Activated CD4-positive, alpha-beta T cell treated with anti-CD3 and anti-CD28 coated beads for 1 hour (primary cell): ENCODE data around the gene MAGI1.

ENCODE experiments used
- DNase-seq: peaks from one replicate; pipeline ENCODE4 v3.0.0-alpha.2; 2020

Gene MAGI1

GRCh38 chr3:65787340-65787739 is 251.4 kb downstream of the MAGI1 start:
- DNase-seq, result no peak

GRCh38 chr3:65786890-65787289 is 251.8 kb downstream of the MAGI1 start:
- no peak for DNase-seq

DNA sequence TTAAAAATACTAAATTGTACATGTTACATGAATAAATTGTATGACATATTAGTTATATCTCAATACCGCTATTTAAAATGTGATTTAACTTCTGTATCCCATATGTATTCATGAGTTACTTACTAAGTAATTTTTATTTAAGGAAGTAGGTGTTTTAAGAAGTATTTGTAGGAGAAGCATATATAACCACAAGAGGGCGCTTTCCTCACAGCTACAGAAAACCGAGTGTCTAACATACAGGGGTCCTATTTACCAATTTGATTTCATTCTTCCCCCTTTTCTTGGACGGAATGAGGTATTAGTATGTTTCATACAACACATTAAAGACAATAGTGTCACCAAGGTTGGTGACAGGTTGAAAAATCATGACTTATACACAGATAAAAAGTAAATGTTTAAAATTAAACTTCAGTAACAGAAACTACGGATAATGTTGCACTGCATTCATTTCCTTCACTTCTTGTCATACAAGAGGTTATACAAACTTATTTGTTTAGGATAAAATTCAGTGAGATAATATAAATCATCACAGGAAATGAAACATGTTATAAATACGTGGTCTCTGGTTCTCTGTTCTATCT is 253.6 kb downstream of the MAGI1 start:
- DNase-seq, result no peak

DNA sequence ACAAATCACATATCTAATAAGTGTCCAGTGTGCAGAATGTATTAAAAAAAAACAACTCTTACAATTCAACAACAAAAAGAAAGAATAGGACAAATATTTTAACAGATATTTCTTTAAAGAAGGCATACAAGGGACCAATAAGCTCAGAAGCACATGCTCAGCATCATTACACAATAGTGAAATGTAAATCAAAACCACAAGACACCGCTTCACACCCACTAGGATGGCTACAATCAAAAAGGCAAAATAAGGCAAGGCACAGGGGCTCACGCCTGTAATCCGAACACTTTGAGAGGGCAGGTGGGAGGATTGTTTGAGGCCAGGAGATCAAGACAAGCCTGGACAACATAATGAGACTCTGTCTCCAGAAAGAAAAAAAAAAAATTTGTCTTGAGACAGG is 255.6 kb downstream of the MAGI1 start:
- DNase-seq, result no peak

GRCh38 chr3:65781594-65781993 is 257.1 kb downstream of the MAGI1 start:
- no peak for DNase-seq

DNA sequence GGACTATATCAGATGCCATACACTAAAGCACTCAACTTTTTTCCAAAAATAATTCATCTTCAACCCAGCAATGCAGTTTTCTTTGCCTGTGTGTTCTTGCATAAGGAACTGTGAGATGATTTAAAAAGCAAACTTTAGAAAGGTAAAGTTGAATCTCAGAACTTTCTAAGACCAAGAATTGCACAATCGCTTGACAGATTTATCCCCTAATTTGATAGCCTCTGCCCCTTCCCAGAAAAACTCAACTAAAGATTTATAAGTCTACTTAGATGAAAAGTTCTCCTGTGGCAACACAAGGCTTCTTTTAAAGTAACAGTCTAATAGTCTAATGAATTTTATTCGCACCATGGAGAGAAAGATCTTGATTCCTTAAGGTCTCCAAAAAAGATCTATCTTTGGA is 259.3 kb downstream of the MAGI1 start:
- DNase-seq, result no peak

DNA sequence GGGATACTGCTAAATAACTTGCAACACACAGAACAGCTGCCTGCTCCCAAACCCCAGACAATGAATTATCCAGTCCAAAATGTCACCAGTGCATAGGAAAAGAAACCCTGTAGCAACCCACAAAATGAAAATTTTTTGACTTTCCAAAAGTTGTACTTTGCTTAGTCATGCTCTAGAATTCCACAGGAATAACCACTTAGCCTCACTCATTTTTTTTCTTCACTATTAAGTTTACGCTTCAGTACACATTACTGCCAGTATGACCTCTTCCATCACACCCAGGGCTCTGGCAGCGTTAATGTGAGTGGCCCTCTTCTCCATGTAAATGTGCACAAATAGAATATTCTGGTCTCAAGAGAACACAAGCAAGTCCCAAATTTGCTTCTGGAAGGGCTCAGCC is 259.8 kb downstream of the MAGI1 start:
- DNase-seq, result no peak

DNA sequence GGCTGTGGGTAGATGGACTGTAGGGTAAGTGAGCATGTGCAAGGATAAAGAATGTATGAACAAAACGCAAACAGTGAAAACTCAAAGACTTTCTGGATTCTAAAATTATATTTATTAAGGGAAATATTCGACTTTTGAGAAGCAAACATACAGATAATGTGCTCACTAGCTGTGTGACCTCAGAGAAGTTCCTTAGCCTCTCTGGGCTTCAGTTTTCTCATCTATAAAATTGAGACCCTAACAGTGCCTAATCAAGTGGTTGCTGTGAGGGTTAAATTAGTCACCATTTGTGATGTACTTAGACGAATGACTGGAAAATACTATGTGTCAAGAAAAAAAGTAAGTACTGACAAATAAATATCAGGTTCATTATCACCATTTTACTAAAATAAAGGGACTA is 261.7 kb downstream of the MAGI1 start:
- DNase-seq, result no peak

GRCh38 chr3:65776494-65776893 is 262.2 kb downstream of the MAGI1 start:
- no peak for DNase-seq

DNA sequence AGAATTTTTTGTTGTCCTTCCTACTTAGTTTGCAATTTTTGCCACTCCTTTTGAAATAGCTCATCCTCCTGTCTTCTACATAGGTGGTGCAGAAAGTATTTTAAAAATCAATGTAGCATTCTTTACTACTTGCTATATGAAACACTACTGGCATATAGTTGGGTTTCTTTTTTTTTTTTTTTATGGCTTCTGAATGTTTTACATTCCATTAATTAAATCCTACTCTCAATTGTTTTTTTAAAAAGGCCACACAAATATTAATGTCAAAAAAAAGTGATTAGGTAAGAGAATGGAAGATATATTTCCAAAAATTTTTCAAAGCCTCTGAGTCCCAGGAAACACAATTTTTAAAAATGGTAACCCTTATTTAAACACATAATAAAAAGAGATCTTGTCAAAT is 262.6 kb downstream of the MAGI1 start:
- no peak for DNase-seq

DNA sequence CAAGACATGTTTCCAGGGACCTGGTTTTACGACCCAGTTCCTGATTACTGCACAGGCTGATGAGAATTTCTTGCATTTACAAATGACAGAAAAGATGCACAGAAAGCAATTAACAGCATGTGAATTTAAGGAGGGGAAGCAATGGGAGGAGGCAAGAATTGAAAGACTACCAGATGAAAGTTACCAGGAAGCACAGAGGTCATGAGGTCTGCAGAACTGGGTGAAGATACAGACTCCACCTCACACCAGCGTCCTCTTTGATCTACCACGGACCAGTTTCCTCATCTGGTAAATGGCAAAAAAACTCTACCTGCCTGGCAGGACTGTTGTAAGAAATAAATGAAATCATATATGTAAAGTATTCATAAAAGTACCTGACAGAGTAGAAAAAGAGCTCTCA is 266.0 kb downstream of the MAGI1 start:
- no peak for DNase-seq

DNA sequence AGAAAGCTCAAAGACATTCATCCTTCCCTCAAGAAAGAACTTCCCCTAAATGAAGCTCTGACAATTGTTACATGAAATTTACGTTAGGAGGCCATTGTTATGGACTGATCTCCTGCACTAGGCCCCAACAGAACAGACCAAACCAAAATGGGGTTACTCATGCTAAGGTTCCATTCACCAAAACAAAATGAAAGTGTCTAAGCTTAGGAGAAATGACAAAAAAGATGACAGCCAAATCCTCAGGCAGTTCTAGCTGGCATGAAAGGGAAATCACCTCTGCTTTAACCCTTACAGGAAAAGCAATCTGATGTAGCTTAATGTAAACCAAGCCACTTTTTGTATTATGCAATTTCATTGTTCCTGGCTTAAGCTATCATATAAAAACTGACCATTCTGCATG is 271.2 kb downstream of the MAGI1 start:
- DNase-seq, result no peak

- no peak for DNase-seq
Observed at GRCh38 chr3:65762235-65762580, 276.5 kb downstream of the MAGI1 start.

- no peak for DNase-seq
Observed at GRCh38 chr3:65761446-65762234, 277.1 kb downstream of the MAGI1 start.

- no peak for DNase-seq
Observed at GRCh38 chr3:65758876-65759598, 279.7 kb downstream of the MAGI1 start.

DNA sequence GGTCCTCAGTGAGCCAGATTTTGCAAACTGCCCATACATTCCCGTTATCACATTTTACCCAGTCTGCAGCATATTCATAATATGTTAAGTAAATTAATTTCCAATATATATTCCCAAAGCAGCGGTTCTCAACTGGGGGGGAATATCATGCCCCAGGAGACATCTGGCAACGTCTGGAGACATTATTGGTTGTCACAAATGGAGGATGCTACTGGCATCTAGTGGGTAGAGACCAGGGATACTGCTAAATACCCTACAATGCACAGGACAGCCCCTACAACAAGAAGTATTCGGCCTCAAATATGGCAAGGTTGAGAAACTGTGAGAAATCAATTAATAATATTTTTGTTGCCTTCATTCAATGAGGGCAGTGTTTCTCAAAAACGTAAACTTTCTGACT is 280.3 kb downstream of the MAGI1 start:
- no peak for DNase-seq

- DNase-seq, result no peak
Observed at GRCh38 chr3:65752636-65753035, 286.1 kb downstream of the MAGI1 start.

DNA sequence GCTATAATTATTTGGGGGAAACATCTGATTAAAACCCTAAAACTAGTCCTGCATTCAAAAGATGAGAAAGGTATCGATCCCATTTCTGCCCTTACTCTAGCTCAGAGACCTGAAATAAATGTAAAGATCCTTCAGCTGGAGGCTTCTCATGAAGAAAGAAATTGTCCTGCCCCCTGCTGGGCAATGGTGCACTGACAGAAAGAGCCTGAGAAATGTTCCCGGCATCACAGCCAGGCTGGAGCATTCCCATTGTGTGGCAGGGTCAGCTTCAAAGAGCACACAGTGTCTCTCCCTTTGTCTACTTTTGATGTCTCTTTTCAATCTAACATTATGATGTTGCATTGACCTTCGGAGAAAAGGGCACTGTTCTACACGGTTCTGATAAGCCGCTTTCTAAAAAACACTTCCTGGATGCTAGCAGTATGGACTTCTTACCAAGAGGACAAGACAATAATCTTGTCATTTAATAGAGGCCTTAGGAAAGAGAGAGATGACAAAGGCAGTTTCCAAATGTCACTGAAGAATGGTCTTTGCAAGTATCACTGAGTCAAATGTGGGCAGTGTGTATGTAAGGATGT is 287.5 kb downstream of the MAGI1 start:
- DNase-seq, result no peak

DNA sequence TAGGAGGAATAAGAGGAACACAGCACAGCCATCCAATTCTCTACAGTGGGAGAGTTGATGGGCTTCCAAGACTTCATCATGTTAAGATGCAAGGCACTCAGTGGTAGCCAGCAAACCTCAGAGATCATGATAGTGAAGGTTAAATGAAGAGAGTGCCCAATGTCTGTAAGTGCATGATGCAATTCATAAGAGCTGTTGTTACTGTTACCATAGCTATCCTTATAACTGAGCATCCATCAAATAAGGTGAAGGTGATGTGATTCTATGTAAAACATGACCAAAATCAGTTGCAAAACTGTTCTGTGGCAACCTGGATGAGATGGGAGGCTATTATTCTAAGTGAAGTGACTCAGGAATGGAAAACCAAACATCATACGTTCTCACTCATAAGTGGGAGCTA is 289.7 kb downstream of the MAGI1 start:
- no peak for DNase-seq

GRCh38 chr3:65748326-65748725 is 290.4 kb downstream of the MAGI1 start:
- no peak for DNase-seq

DNA sequence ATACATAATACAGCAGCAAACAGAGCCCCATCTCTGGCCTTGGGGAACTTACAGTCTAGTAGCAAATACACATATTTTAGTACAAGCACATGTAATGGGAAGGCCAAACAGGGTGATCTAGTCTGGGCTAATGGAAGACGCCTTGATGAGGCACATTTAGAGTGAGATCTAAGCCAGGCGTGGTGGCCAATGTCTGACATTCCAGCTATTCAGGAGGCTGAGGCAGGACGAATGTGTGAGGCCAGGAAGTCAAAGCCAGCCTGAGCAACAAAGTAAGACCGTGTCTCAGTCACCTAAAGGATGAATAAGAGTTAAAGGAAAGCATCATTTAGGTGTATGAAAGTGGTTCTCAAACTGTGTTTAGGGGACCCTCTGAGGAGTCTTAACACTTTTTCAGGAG is 291.9 kb downstream of the MAGI1 start:
- no peak for DNase-seq

DNA sequence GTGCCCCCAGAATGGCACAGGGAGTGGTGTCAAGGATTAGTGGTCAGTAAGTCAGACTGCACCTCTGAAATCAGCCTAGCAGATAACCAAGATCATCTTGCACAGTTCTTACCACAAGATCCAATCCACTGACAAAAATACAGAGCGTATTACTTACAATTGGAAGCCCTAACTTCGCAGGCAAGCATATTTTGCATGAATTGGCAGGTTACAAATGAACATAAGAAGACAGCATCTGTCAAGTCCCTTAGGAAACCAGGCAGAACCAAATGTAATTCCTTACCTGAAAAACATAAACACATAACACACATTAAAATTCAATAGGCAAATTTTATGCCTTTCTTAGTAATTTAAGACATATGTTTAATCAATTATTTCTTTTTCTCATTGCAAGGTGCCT is 293.4 kb downstream of the MAGI1 start:
- no peak for DNase-seq

GRCh38 chr3:65742914-65743313 is 295.8 kb downstream of the MAGI1 start:
- DNase-seq, result no peak

DNA sequence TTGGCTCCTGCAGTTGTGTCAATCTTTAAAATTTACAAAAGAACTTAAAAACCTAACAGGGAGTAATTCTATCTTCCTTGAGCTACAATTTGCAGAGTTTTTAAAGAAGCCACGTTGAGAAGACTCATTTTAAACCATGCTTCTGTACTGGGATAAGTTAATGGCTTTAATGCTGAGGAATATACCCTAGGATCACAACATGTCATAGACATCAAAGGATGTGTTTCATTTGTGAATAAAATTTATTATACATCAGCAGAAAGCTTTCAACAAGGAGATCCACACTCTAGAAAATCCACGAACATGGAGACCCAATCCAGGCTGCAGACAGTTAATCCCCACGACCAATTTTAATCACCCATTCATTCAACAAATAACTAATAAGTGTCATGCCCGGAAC is 297.2 kb downstream of the MAGI1 start:
- no peak for DNase-seq
